Chondrocyte (in vitro differentiated cells): ENCODE data around the gene EHMT1. TPM values are rescaled to one million over a fixed set of nuclear protein-coding genes. Genes with fewer than 3 reads are reported as not detected.
"Not testable (repeated sequence)": the region's sequence is repeated elsewhere in the genome, so short reads cannot be mapped to it uniquely, and the experiment has no call there.

Experiments
- DNase-seq: peaks from one replicate; pipeline ENCODE4 v3.0.0; 2021; ENCODE audit warnings: mixed read lengths, low spot score
- H3K27ac Mint-ChIP-seq: one replicate; pipeline ENCODE4 v1.8.0; 2021; ENCODE audit warnings: mild to moderate bottlenecking, moderate library complexity, mixed read lengths; ENCODE audit not compliant: unreplicated experiment
- H3K27me3 Mint-ChIP-seq: 2 replicates; pipeline ENCODE4 v1.8.0; 2021; ENCODE audit warnings: low read depth, mixed read lengths
- H3K36me3 Mint-ChIP-seq: 2 replicates; pipeline ENCODE4 v1.8.0; 2021; ENCODE audit warnings: low read depth, mixed read lengths
- H3K4me1 Mint-ChIP-seq: 2 replicates; pipeline ENCODE4 v1.8.0; 2021; ENCODE audit warnings: low read depth, mild to moderate bottlenecking, mixed read lengths
- H3K4me3 Mint-ChIP-seq: one replicate; pipeline ENCODE4 v1.8.0; 2021; ENCODE audit warnings: mild to moderate bottlenecking, moderate library complexity, mixed read lengths; ENCODE audit not compliant: unreplicated experiment
- H3K9me3 Mint-ChIP-seq: 2 replicates; pipeline ENCODE4 v1.8.0; 2021; ENCODE audit warnings: low read depth, mixed read lengths
- total RNA-seq: library from RNA; stranded (reverse); gene quantifications from 3 replicates; pipeline ENCODE4 v1.2.1, GENCODE V29; 2021
- TF ChIP-seq, protein P1 (sequence below): fragments of 200-600 bp; sonication (generic); IDR thresholded peaks from 2 replicates; pipeline ENCODE4 v1.5.0; 2021; ENCODE audit warnings: antibody characterized with exemption, mild to moderate bottlenecking, moderate library complexity

EHMT1 gene
- total RNA-seq, 1 donor from 2014 or later: 61.0 TPM

GRCh38 chr9:137731947-137732813 is 113.4 kb downstream of the EHMT1 start:
- H3K27ac Mint-ChIP-seq: no peak overlapping the region

GRCh38 chr9:137733429-137733828 is 114.6 kb downstream of the EHMT1 start:
- TF ChIP-seq, protein P1, sequence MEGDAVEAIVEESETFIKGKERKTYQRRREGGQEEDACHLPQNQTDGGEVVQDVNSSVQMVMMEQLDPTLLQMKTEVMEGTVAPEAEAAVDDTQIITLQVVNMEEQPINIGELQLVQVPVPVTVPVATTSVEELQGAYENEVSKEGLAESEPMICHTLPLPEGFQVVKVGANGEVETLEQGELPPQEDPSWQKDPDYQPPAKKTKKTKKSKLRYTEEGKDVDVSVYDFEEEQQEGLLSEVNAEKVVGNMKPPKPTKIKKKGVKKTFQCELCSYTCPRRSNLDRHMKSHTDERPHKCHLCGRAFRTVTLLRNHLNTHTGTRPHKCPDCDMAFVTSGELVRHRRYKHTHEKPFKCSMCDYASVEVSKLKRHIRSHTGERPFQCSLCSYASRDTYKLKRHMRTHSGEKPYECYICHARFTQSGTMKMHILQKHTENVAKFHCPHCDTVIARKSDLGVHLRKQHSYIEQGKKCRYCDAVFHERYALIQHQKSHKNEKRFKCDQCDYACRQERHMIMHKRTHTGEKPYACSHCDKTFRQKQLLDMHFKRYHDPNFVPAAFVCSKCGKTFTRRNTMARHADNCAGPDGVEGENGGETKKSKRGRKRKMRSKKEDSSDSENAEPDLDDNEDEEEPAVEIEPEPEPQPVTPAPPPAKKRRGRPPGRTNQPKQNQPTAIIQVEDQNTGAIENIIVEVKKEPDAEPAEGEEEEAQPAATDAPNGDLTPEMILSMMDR: no peak
- DNase-seq: no peak
- Mint-ChIP-seq H3K4me1 (no peaks in the 10 kb centered on the region), H3K27me3 (no peaks in the 10 kb centered on the region), H3K36me3 (peaks cover 45% of the 10 kb centered on the region), H3K4me3 (no peak overlapping the region), H3K9me3 (peaks cover 17% of the 10 kb centered on the region), H3K27ac (no peak overlapping the region)

More at GRCh38 chr9:137731947-137732813, 113.4 kb downstream of the EHMT1 start:
- peaks cover 40% of the 10 kb centered on the region for H3K36me3 Mint-ChIP-seq
- H3K27me3 Mint-ChIP-seq: no peaks in the 10 kb centered on the region
- H3K4me3 Mint-ChIP-seq: no peak overlapping the region
- H3K4me1 Mint-ChIP-seq: no peaks in the 10 kb centered on the region
- DNase-seq: no peak
- H3K9me3 Mint-ChIP-seq: peaks cover 17% of the 10 kb centered on the region
- TF ChIP-seq, protein P1: no peak

- TF ChIP-seq, protein P1: no peak
- no peaks in the 10 kb centered on the region for H3K4me1 Mint-ChIP-seq
- peaks cover 17% of the 10 kb centered on the region for H3K9me3 Mint-ChIP-seq
- H3K36me3 Mint-ChIP-seq: peaks cover 41% of the 10 kb centered on the region
- DNase-seq: no peak
- no peak overlapping the region for H3K27ac Mint-ChIP-seq
- H3K4me3 Mint-ChIP-seq: no peak overlapping the region
- no peaks in the 10 kb centered on the region for H3K27me3 Mint-ChIP-seq
Observed at GRCh38 chr9:137734181-137734580, 115.4 kb downstream of the EHMT1 start.

GRCh38 chr9:137738182-137738696 is 119.4 kb downstream of the EHMT1 start:
- H3K27ac Mint-ChIP-seq, H3K27me3 Mint-ChIP-seq, H3K4me3 Mint-ChIP-seq, DNase-seq: not testable (repeated sequence)
- H3K36me3 Mint-ChIP-seq: peaks cover 27% of the 10 kb centered on the region
- H3K9me3 Mint-ChIP-seq: peaks cover 14% of the 10 kb centered on the region
- peaks cover 11% of the 10 kb centered on the region for H3K4me1 Mint-ChIP-seq

DNA sequence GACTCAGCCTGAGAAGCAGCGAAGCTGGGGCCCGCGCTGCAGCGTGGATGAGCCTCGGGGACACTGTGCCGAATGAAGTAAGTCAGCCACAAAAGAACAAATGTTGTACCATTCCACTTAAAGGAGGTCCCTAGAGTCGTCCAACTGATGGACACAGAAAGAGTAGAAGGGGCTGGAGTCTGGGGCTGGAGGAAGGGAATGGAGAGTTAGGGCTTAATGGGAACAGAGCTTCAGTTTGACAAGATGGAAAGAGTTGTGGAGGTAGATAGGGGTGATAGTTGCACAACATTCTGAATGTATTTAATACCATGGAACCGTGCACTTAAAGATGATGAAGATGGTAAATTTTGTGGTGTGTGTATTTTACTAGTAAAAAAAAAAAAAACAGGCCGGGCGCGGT is 119.9 kb downstream of the EHMT1 start:
- H3K27ac Mint-ChIP-seq: no peak overlapping the region
- H3K4me3 Mint-ChIP-seq: no peak overlapping the region
- peaks cover 11% of the 10 kb centered on the region for H3K9me3 Mint-ChIP-seq
- no peaks in the 10 kb centered on the region for H3K27me3 Mint-ChIP-seq
- TF ChIP-seq, protein P1: no peak
- DNase-seq: no peak
- H3K4me1 Mint-ChIP-seq: peaks cover 11% of the 10 kb centered on the region
- peaks cover 23% of the 10 kb centered on the region for H3K36me3 Mint-ChIP-seq
